ENCODE results near the gene ENO2. TPM values are rescaled to one million over a fixed set of nuclear protein-coding genes. Genes with fewer than 3 reads are reported as not detected.

The ENO2 gene
- total RNA-seq, 1 donor from 2014 or later, result 41.8 TPM

- TF ChIP-seq CTCF (IDR thresholded peaks at IDR 0.05), result no peak
- peak; percentile 40 for DNase-seq
- H3K9me3 ChIP-seq, result no peaks in the 10 kb centered on the region
- H3K4me1 ChIP-seq, result peaks cover 50% of the 10 kb centered on the region
- intact Hi-C loops (cut with DNase I), result loop anchor here (10.0 kb wide), 1 partner anchor 157 kb away; the partner anchor contains the start of gene C1RL
- no peak for ATAC-seq
- H3K27me3 ChIP-seq, result no peaks in the 10 kb centered on the region
- H3K27ac ChIP-seq, result no peak overlapping the region
- H3K4me3 ChIP-seq, result no peak overlapping the region
- H3K36me3 ChIP-seq, result no peaks in the 10 kb centered on the region
Observed at GRCh38 chr12:6947615-6948014, 33.2 kb downstream of the ENO2 start.

DNA sequence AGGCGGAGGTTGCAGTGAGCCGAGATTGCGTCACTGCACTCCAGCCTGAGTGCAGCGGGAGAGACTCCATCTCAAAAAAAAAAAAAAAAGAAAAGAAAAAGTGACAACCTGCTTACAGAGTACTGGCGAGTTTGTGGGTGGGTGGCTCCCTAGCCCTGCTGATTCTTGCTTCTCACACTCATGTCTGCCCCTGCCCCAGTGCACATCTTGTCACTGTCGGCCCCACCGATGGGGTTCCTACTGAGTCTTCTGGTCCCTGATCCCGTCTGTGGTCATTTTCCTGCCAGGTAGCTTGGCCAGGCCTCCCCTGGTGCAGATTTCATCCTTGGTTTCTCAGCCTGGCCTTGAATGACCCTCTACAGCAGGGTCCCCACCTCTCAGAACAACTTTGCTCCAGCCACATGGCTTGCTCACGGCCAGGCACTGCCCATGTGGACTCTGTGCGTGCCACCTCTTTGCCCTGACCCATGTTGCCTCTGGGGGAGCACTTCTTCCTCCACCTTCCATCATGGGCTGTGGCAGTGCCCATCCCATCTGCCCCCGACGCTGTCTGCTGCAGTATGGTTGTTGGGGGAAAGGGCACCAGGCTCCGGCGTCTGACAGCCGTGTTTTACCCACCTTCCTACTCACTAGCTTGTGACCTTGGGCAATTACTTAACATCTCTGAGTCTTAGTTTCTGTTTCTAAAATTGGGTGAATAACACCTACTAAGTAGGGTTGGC, 34.7 kb downstream of the ENO2 start:
- Histone ChIP-seq H3K9me3 (no peaks in the 10 kb centered on the region), H3K27ac (peak overlapping the region; percentile 71), H3K27me3 (no peaks in the 10 kb centered on the region), H3K36me3 (no peaks in the 10 kb centered on the region), H3K4me1 (peaks cover 41% of the 10 kb centered on the region), H3K4me3 (no peak overlapping the region)
- ATAC-seq (peak; percentile 18), DNase-seq (peak; percentile 84)
- TF ChIP-seq CTCF (IDR thresholded peaks at IDR 0.05), result peak; percentile 29
- intact Hi-C loops (cut with DNase I), result loop anchor here (10.0 kb wide), 1 partner anchor 156 kb away; the partner anchor contains the start of gene C1RL

GRCh38 chr12:6950401-6950801, 36.0 kb downstream of the ENO2 start:
- DNase-seq (peak; percentile 49), ATAC-seq (no peak)
- intact Hi-C loops (cut with DNase I), result no loop called here
- peak; percentile 13 for TF ChIP-seq CTCF (IDR thresholded peaks at IDR 0.05)
- Histone ChIP-seq H3K4me1 (peaks cover 42% of the 10 kb centered on the region), H3K4me3 (no peak overlapping the region), H3K27ac (peak overlapping the region; percentile 89), H3K9me3 (no peaks in the 10 kb centered on the region), H3K27me3 (no peaks in the 10 kb centered on the region), H3K36me3 (no peaks in the 10 kb centered on the region)

- peak within 1 kb of the TSS; percentile 89 for H3K27ac ChIP-seq
- H3K27me3 ChIP-seq, result no peaks in the 10 kb centered on the region
- TF ChIP-seq CTCF (IDR thresholded peaks at IDR 0.05), result no peak
- no peaks in the 10 kb centered on the region for H3K36me3 ChIP-seq
- H3K9me3 ChIP-seq, result no peaks in the 10 kb centered on the region
- DNase-seq (peak; percentile 91), ATAC-seq (peak; percentile 66)
- peak within 1 kb of the TSS; percentile 60 for H3K4me3 ChIP-seq
- intact Hi-C loops (cut with DNase I), result no loop called here
- H3K4me1 ChIP-seq, result peaks cover 36% of the 10 kb centered on the region
Observed at GRCh38 chr12:6950811-6951540, 36.6 kb downstream of the ENO2 start, which contains the start of gene PTPN6. PTPN6 (plus strand) TSS chr12:6951356; CDS start chr12:6951513, 157 bp downstream.

GRCh38 chr12:6951551-6952120, 37.3 kb downstream of the ENO2 start:
- DNase-seq, result no peak
- intact Hi-C loops (cut with DNase I), result no loop called here
- ATAC-seq, result no peak
- H3K4me3 ChIP-seq, result peak overlapping the region; percentile 60
- peaks cover 30% of the 10 kb centered on the region for H3K4me1 ChIP-seq
- H3K9me3 ChIP-seq, result no peaks in the 10 kb centered on the region
- TF ChIP-seq CTCF (IDR thresholded peaks at IDR 0.05), result no peak
- H3K27ac ChIP-seq, result peak overlapping the region; percentile 89
- H3K36me3 ChIP-seq, result no peaks in the 10 kb centered on the region
- no peaks in the 10 kb centered on the region for H3K27me3 ChIP-seq
